Astrocyte (in vitro differentiated cells and primary cell): Measurements from ENCODE around the gene PIM1.

Experiments used
- CTCF ChIP-seq: IDR thresholded peaks from 2 replicates; pipeline ENCODE4 v1.5.1; 2011; ENCODE audit warnings: low read depth, mild to moderate bottlenecking, inconsistent platforms, low read length, moderate library complexity; ENCODE audit not compliant: insufficient read depth
- EZH2 ChIP-seq: IDR thresholded peaks from 2 replicates; pipeline ENCODE4 v1.6.1; 2012; ENCODE audit warnings: mild to moderate bottlenecking, low read length, inconsistent platforms; ENCODE audit not compliant: insufficient read depth

DNA sequence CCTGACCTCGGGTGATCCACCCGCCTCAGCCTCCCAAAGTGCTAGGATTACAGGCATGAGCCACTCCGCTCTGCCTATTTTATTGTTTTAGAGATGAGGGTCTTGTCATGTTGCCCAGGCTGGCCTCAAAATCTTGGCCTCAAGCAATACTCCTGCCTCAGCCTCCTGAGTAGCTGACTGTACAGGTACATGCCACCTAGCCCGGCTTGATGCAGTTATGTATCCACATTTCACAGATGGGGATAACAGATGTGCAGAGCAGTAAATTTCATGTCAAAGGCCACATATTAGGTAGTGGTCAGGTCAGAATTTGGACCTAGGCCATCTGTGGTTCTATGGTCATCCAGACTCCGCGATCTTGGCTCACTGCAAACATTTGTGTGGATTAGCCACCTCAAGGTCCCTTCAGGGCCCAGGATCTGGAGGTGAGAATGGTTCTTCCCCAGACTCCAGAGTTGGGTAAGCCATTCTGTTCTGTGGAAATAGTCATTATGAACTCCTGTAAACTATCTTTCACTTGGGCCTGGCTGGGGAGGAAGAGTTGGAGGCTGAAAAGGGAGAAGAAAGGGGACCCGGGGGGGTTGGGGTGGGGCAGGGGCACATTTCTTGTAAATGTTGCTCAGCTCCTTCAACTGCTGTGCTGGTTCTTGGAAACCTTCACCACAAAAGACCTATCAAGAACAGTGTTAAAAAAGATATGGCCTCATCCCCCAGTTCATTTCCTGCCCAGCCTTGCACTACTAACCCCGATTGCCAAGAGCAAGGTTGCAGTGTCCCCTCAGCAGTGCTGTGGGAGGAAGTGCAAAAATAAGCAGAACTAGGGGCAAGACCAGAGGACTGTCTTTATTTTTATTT, 13.0 kb downstream of the PIM1 start:
- TF ChIP-seq CTCF (no peak), EZH2 (no peak)
